Bronchial smooth muscle cell (primary cell): ENCODE results near the gene GTF2A2. TPM values are rescaled to one million over a fixed set of nuclear protein-coding genes. Genes with fewer than 3 reads are reported as not detected.

Source experiments
- total RNA-seq: library from RNA; depleted of rRNA; stranded (reverse); fragments of >200 nt; gene quantifications from 2 replicates; pipeline ENCODE4 v1.2.1, GENCODE V29; 2014

The GTF2A2 gene, protein sequence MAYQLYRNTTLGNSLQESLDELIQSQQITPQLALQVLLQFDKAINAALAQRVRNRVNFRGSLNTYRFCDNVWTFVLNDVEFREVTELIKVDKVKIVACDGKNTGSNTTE
- 19.2 and 24.1 TPM in 2 replicates for total RNA-seq

DNA sequence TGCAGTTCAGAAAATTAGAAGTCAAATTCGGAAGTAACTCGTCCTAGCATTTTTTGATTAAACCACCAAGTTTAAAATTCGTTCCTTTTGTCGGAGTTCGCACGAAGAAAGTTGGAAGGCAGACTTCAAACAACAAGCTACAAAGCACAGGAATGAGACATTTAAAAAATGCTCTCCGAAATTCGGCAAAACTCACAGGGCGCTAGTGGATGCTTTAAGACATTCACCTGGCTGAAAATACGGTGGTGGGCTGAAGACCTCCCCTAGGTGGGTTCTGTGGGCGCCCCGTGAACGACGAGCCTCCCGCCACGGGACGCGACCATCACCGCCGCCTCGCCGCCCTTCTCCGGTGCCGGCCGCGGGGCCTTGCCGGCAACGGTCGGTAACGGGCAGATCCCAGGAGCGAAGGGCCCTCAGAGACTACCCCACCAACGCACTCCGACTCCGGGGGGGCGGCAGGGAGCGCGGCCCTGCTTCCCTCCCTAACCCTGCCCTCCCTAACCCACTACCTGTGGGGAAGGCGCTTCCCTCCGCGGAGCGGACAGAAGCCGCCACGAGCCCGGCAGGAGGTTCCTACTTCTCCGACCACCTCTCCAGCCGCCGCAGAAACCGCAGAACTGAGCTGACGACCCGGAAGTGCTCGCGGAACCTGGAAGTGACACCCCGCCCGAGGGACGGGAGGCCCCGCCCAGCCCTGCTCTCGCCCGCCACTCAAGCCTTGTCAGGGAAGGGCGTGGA, at the start of gene GTF2A2:
GTF2A2 (minus strand) TSS at position 619 of the 738 bp plus-strand sequence. CDS start 5,238 bp downstream, outside the sequence.

DNA sequence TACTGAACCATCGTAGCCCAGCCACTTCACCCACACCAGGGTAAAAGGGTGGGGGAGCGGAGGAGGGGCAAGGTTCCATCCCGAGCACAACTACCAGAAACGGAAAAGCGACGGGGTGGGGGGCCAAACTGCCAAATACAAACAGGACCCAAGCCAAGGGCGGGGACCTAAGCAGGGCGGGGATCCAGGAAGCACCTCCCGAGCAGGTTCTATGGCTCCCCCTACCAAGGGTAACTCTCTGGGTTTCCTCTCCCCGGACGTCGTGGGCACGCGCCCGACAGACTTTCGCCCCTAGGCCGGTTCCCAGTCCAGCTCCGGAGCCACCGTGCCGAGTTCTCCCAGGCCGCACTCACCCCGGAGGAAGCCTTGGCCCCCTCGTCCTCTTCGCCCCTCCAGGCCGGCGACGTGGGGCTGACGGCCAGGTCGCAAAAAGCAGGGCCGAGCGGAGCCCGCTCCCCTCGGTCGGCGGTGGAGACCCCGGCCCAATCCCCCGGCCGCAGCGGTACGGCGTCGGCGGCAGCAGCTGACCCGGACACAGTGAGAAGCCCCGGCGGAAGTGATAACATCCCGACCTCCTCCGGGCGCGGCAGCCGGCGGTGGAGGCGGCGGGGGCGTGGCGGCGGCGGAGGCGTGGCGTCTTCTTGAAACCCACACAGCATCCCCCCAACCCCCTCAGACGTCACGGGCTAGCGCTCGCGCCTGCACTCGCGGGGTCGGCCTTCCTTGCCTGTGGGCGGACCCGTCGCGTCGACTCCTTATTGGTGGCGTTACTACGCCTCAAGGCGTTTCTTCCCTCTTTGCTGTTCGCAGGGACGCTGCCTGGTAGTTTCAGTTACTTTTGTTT, 31.7 kb upstream of the GTF2A2 start, which contains the start of gene BNIP2:
BNIP2 (minus strand) TSS at position 539 of the 844 bp plus-strand sequence. CDS start 6,863 bp downstream, outside the sequence.

DNA sequence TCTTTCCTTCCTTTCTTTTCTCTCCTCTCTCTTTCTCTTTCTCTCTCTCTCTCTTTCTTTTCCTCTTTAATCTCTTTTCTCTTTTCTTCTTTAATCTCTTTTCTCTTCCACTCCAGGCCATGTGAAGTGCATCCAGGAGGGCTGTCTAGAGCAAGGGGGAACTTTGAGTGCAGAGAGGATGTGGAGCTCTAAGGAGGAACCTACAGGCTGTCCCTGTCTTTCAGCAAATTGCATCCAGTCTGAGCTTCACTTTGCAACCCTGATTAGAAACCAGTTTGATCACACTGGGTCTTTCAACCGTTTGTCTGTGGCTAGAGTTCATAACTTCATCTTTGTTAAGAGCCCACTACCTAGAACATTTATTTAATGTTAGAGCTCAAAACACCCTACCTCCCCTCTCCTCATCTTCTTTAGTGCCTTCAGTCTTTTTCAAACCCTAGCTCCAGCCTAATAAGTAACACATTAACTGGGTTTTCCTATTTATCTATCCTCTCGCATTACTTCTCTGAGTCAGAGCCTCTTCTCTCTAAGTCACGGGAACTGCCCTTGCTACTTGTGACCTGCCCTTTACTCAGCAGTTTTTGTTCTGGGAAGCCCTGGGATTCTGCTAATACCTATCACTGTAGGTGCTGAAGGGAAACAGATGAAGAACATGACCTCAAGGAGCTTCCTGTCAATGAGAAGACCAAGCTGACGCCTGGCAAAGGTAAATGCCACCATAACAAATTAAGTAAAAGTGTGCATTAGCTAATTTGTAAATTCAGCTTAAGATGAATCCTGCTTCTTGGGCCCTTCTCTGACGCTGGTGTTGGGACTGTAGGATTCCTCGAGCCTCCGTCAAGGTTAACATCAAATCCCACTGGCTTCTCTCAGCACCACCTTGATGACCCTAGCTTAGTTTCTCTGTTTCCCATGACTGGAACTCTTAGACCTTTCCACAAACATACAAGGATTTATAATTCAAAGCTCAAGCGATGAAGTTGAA, 45.7 kb downstream of the GTF2A2 start, which contains the start of gene GCNT3:
GCNT3 (plus strand) TSS at position 508 of the 985 bp plus-strand sequence. CDS start 6,456 bp downstream, outside the sequence.

Other genes starting within 250 kb of the GTF2A2 start
- gene FAM81A, start 219.3 kb downstream of the GTF2A2 start, total RNA-seq: under 0.01 and 0.60 TPM in 2 replicates
- 0.26 and 0.47 TPM in 2 replicates for gene GCNT3, start 45.7 kb downstream of the GTF2A2 start, total RNA-seq
- 54.1 and 70.0 TPM in 2 replicates for gene BNIP2, start 31.8 kb upstream of the GTF2A2 start, total RNA-seq